Glutamatergic neuron (in vitro differentiated cells): ENCODE measurements around the gene PYGB. TPM values are rescaled to one million over a fixed set of nuclear protein-coding genes. Genes with fewer than 3 reads are reported as not detected.
A peak's percentile ranks its signal among the peaks of the same experiment; 100 is the strongest.

Experiments used
- DNase-seq: peaks from one replicate; pipeline ENCODE4 v3.0.0; 2022
- H3K27ac Mint-ChIP-seq: one replicate; pipeline ENCODE4 v1.8.0; 2020; ENCODE audit warnings: mild to moderate bottlenecking, mixed read lengths, inconsistent platforms; ENCODE audit not compliant: unreplicated experiment
- H3K27me3 Mint-ChIP-seq: one replicate; pipeline ENCODE4 v1.8.0; 2020; ENCODE audit warnings: mild to moderate bottlenecking, moderate library complexity, mixed read lengths, inconsistent platforms; ENCODE audit not compliant: unreplicated experiment
- H3K36me3 Mint-ChIP-seq: one replicate; pipeline ENCODE4 v1.8.0; 2020; ENCODE audit warnings: mild to moderate bottlenecking, mixed read lengths, inconsistent platforms; ENCODE audit not compliant: unreplicated experiment
- H3K4me1 Mint-ChIP-seq: one replicate; pipeline ENCODE4 v1.8.0; 2020; ENCODE audit warnings: mild to moderate bottlenecking, low read depth, mixed read lengths, inconsistent platforms; ENCODE audit not compliant: unreplicated experiment
- H3K4me3 Mint-ChIP-seq: one replicate; pipeline ENCODE4 v1.8.0; 2020; ENCODE audit warnings: mild to moderate bottlenecking, mixed read lengths, inconsistent platforms; ENCODE audit not compliant: unreplicated experiment
- H3K9me3 Mint-ChIP-seq: one replicate; pipeline ENCODE4 v1.8.0; 2020; ENCODE audit warnings: mild to moderate bottlenecking, moderate library complexity, mixed read lengths, inconsistent platforms; ENCODE audit not compliant: unreplicated experiment
- CTCF ChIP-seq: fragments of 200-600 bp; sonication (generic); IDR thresholded peaks from one replicate; pipeline ENCODE4 v1.5.0; 2021; ENCODE audit not compliant: partially characterized antibody, unreplicated experiment
- total RNA-seq: library from RNA; stranded (reverse); fragmentation: NEBNext Ultra II Directional; extraction: Animal tissue kit (Norgen Biotek cat#: 25700); gene quantifications from one replicate; pipeline ENCODE4 v1.2.1, GENCODE V29; 2021; ENCODE audit not compliant: unreplicated experiment

The PYGB gene
- total RNA-seq, 1 donor from 2014 or later, result 295 TPM

GRCh38 chr20:25242231-25242630 lies 5.7 kb upstream of the PYGB start:
- Mint-ChIP-seq H3K4me3 (peak overlapping the region; percentile 79), H3K4me1 (peaks cover 63% of the 10 kb centered on the region), H3K27me3 (peaks cover 27% of the 10 kb centered on the region), H3K27ac (peak overlapping the region; percentile 98), H3K36me3 (no peaks in the 10 kb centered on the region), H3K9me3 (peaks cover 40% of the 10 kb centered on the region)
- no peak for TF ChIP-seq CTCF
- DNase-seq, result peak; percentile 68

GRCh38 chr20:25243416-25243979 lies 4.4 kb upstream of the PYGB start:
- Mint-ChIP-seq H3K27ac (peak overlapping the region; percentile 98), H3K27me3 (peaks cover 25% of the 10 kb centered on the region), H3K4me1 (peaks cover 55% of the 10 kb centered on the region), H3K4me3 (peak overlapping the region; percentile 57), H3K36me3 (no peaks in the 10 kb centered on the region), H3K9me3 (peaks cover 37% of the 10 kb centered on the region)
- no peak for TF ChIP-seq CTCF
- DNase-seq, result no peak

- no peak for TF ChIP-seq CTCF
- H3K27ac Mint-ChIP-seq, result peak overlapping the region; percentile 88
- no peak for DNase-seq
- H3K9me3 Mint-ChIP-seq, result peaks cover 47% of the 10 kb centered on the region
- no peaks in the 10 kb centered on the region for H3K36me3 Mint-ChIP-seq
- H3K4me3 Mint-ChIP-seq, result no peak overlapping the region
- peaks cover 50% of the 10 kb centered on the region for H3K4me1 Mint-ChIP-seq
- peaks cover 29% of the 10 kb centered on the region for H3K27me3 Mint-ChIP-seq
Measured at GRCh38 chr20:25244976-25245375, 2.9 kb upstream of the PYGB start.

- TF ChIP-seq CTCF, result no peak
- peak overlapping the region; percentile 39 for H3K4me3 Mint-ChIP-seq
- peaks cover 47% of the 10 kb centered on the region for H3K9me3 Mint-ChIP-seq
- H3K36me3 Mint-ChIP-seq, result no peaks in the 10 kb centered on the region
- peak overlapping the region; percentile 88 for H3K27ac Mint-ChIP-seq
- no peak for DNase-seq
- peaks cover 29% of the 10 kb centered on the region for H3K27me3 Mint-ChIP-seq
- H3K4me1 Mint-ChIP-seq, result peaks cover 53% of the 10 kb centered on the region
Measured at GRCh38 chr20:25245461-25245860, 2.4 kb upstream of the PYGB start.

GRCh38 chr20:25246182-25246999 lies 1.5 kb upstream of the PYGB start:
- no peaks in the 10 kb centered on the region for H3K36me3 Mint-ChIP-seq

More at GRCh38 chr20:25246182-25246999, 1.5 kb upstream of the PYGB start:
- H3K4me1 Mint-ChIP-seq, result peaks cover 54% of the 10 kb centered on the region
- no peak for DNase-seq
- no peak for TF ChIP-seq CTCF
- H3K4me3 Mint-ChIP-seq, result peak overlapping the region; percentile 84
- peaks cover 40% of the 10 kb centered on the region for H3K9me3 Mint-ChIP-seq
- H3K27ac Mint-ChIP-seq, result peak overlapping the region; percentile 93
- H3K27me3 Mint-ChIP-seq, result peaks cover 31% of the 10 kb centered on the region
